ENCODE measurements around the gene DENND4A.

DNA sequence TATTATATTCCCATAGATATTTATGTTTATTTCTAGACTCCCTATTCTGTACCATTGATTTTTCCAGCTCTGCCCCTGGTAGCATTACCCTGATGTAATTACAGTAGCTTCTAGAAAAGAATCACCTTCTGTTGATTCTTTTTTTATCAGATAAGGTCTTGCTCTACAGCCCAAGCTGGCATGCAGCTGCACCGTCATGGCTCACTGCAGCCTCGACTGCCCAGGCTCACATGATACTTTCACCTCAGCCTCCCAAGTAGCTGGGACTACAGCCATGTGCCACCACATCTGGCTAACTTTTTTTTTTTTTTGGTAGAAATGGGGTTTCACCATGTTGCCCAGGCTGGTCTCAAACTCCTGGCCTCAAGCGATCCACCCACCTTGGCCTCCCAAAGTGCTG is 128.6 kb downstream of the DENND4A start:
- TF ChIP-seq CTCF (IDR thresholded peaks at IDR 0.05; ENCODE audit: insufficient read depth, low read length, poor library complexity, severe bottlenecking) (no peak), EZH2phosphoT487 (conservative IDR thresholded peaks at IDR 0.05; ENCODE audit: low read length) (no peak)
